GM18519 (cell line): ENCODE measurements around the gene SMAP2.
A peak's percentile ranks its signal among the peaks of the same experiment; 100 is the strongest.
"Not testable (repeated sequence)": the region's sequence is repeated elsewhere in the genome, so short reads cannot be mapped to it uniquely, and the experiment has no call there.

Source experiments
- ATAC-seq: cut with Tn5 transposase; IDR thresholded peaks from one replicate; pipeline ENCODE4 v1.9.1; 2021; ENCODE audit warnings: mild to moderate bottlenecking, moderate library complexity; ENCODE audit not compliant: unreplicated experiment, low FRiP score

SMAP2 gene

DNA sequence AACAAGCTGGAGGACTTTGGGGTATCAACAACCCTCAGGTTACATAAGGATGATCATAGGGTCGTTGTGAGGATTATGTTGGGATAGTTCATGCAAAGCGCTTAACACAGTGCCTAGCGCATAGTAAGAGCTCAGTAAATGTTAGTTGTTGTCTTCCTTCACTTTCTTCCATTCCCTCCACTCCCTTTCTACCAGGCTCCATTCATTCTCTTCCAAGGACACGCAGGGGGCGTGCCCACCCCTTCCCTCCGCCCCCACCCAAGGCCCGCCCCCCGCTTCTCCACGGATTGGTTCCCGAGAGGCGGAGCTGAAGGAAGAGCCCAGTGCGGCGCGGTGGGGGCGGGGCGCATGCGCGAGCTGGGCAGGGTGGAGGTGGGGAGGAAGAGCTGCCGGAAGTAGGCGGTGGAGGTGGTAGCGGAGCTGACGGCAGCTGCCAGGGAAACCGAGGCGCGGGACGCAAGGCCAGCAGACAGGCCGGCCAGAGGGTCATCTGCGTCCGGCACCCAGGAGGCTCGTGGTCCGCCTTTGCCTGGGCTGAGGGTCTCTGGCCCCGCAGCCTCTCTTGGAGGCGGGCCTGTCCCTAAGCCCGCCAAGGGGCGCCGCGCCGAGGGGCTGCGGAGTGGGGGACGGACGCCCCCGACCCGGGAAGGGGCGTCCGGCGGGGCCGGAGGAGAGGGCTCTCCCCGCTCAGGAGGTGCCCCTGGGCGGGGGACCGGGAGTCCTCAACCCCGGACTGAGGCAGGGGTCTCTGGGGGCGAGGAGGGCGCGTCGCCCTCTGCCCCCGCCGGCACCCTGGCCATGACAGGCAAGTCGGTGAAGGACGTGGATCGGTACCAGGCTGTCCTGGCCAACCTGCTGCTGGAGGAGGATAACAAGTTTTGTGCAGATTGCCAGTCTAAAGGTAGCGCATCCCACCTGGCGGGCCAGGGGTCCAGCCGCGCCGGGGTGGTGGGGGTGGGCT is at the start of gene SMAP2:
TSS of gene SMAP2 (plus strand) at position 405 of the 961 bp plus-strand sequence. CDS start at position 799, 394 bp downstream.
- no peak for ATAC-seq

- not testable (repeated sequence) for ATAC-seq
Measured at GRCh38 chr1:40331403-40331802, 42.1 kb upstream of the SMAP2 start.

GRCh38 chr1:40332695-40333094 is 40.8 kb upstream of the SMAP2 start:
- no peak for ATAC-seq

DNA sequence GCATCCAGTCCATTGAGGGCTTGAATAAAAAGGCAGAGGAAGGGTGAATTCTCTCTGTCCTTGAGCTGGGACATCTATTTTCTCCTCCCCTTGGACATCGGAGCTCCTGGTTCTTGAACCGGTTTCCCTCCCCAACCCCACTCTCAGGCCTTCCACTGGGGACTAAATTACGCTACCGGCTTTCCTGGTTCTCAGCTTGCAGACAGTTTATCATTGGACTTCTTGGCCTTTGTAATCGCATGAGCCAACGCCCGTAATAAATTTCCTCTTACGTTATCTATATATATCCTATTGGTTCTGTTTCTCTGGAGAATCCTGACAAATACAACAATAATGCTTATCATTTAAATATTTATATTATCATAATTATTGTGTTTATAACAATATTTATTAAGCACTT is 36.1 kb upstream of the SMAP2 start:
- ATAC-seq: no peak

- no peak for ATAC-seq
Measured at GRCh38 chr1:40338745-40339419, 34.6 kb upstream of the SMAP2 start.

- ATAC-seq: no peak
Measured at GRCh38 chr1:40339420-40340323, 33.9 kb upstream of the SMAP2 start.

DNA sequence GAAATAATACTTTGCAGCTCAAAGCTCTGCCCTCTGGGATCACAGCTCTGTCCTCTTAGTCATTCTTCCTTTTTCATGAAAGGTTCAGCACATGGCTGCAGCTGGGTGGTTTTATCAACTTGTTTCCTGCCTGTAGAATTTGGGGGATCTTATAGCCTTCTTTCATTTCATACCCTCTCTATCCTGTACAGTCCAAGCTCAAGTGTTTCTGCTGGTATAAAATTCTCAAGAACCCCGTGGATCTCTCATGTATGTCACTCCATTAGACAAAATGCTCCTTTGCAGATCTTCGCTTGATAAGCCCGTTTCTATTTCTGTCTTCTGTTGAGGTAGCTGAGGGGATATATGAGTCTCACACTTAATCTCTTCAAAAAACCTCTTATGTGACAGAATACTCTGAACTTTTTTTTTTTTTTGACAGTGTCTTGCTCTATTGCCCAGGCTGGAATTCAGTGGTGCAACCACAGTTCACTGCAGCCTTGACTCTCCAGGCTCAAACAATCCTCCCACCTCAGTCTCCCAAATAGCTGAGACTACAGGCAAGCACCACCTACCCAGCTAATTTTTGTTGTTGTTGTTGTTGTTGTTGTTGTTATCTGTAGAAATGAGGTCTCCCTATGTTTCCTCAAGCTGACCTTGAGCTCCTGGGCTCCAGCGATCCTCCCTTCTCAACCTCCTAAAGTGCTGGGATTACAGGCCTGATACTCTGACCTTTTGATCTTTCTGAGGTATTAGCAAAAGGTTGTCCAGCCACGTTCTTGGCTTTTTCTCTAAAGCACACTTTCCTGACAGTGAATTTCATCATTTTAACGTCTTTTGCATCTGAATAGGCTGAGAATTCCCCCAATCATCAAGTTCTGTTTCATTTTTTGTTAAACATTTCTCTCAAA is 31.8 kb upstream of the SMAP2 start:
- no peak for ATAC-seq

- ATAC-seq: not testable (repeated sequence)
Measured at GRCh38 chr1:40342381-40342717, 31.2 kb upstream of the SMAP2 start.

DNA sequence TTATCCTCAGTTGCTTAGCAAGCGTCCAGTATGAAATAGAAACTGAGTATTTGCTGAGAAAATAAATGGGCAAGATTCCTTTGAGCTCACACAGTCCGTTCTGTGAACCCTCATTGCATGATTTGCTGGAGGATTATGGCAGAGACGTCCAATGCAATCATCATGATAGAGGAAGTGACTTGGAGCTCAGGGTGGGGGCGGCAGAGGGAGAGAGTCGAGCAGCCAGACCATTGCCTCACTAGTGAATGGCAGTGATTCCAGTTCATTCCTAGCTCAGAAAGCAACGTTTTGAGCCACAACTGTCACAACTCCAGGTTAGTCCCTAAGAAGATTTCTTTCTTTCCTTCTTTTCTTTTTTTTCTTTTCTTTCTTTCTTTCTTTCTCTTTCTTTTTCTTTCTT is 28.9 kb upstream of the SMAP2 start:
- ATAC-seq: no peak

DNA sequence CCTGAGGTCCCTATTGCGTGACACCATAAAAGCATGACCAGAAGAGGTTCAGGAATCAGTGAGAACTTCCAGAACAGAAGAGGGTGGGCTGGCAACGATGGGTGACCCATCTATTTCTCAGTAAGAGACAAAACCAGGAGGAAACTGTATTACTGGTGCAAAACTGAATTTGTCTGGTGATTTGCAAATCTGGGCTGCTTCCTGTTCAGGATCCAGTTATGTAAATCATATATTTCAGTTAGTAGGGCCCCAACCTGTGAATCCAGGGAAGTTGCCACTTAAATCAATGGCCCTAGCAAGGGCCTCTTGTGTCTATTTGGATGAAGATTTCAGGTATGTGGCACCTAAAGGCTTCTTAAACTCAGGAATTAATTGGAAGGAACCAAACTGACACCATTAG is 23.1 kb upstream of the SMAP2 start:
- ATAC-seq: no peak

- no peak for ATAC-seq
Measured at GRCh38 chr1:40351124-40351523, 22.4 kb upstream of the SMAP2 start.

- no peak for ATAC-seq
Measured at GRCh38 chr1:40352126-40352525, 21.4 kb upstream of the SMAP2 start.

- ATAC-seq: no peak
Measured at GRCh38 chr1:40353082-40353481, 20.4 kb upstream of the SMAP2 start.

DNA sequence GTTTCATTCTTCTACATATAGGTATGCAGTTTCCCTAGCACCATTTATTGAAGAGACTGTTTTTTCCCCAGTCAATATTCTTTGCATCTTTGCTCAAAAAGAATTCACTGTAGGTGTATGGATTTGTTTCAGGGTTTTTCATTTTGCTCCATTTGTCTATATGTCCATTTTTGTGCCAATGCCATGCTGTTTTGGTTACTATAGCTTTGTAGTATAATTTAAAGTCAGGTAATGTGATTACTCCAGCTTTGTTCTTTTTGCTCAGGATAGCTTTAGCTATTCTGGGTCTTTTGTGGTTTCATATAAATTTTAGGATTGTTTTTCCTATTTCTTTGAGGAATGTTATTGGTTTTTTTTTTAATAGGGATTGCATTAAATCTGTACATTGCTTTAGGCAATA is 15.9 kb upstream of the SMAP2 start:
- no peak for ATAC-seq

DNA sequence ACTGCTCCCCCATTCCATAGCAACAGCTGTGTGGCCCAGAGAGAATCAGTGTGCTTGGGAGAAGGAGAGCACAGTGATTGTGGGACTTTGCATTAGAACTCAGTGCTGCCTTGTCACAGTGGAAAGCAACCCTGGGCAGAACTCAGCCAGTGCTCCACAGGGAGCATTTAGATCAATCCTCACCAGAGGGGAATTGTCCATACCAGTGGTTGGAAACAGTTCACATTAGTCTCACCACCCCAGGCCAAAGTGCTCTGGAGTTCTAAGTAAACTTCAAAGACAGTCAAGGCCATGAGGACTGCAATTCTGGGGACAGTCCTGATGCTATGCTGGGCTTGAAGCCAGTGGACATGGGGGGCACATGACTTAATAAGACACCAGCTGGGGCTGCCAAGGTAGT is 12.9 kb upstream of the SMAP2 start:
- no peak for ATAC-seq

GRCh38 chr1:40361201-40361600 is 12.3 kb upstream of the SMAP2 start:
- no peak for ATAC-seq

GRCh38 chr1:40361637-40362036 is 11.9 kb upstream of the SMAP2 start:
- ATAC-seq: no peak

DNA sequence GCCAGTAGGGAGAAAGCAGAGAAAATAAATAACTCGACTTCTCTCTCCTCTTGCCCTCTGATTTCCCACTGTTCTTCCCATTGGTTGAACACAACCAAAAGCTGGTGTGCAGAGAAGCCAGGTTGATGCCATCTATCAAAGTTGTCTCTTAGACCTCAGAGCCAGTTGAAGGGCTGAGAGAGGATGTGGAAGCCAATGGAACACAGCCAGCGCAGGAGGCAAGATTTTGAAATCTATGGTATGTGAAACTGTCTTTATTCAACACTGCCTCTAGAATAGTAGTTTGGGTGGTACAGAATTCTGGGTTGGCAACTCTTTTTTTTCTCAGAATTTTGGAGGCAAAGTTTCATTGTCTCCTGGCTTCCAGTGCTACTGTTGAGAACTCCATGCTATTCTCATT is 11.3 kb upstream of the SMAP2 start:
- ATAC-seq: no peak

- ATAC-seq: no peak
Measured at GRCh38 chr1:40362699-40363098, 10.8 kb upstream of the SMAP2 start.

DNA sequence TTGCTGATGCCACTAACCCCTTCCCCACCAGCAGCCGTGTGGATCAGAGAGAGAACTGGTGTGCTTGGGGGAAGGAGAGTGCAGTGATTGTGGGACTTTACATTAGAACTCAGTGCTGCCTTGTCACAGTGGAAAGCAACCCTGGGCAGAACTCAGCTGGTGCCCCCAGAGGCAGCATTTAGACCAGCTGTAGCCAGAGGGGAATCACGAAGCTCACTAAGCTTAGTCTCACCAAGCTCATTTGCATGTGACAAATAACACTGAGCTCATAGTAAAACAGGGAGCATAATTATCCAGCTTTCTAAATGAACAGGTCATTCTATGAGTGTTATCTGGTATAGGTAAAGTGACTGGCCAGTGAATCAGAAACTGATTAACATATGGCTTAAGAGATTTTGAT is 9.8 kb upstream of the SMAP2 start:
- ATAC-seq: peak; percentile 67
